GM20431 (cell line): ENCODE results near the gene TP53AIP1.

Experiments used
- in situ Hi-C: fragments of 300-500 bp; cut with MseI, MboI; formaldehyde crosslinking; loops from one replicate; pipeline ENCODE4 v1.15.0; 2020; ENCODE audit warnings: low sequenced_read_pairs; ENCODE audit not compliant: unreplicated experiment

TP53AIP1 gene

GRCh38 chr11:128946648-128947047 is 4.0 kb upstream of the TP53AIP1 start:
- in situ Hi-C loops, result no loop called here

GRCh38 chr11:128943428-128943976 is 831 bp upstream of the TP53AIP1 start:
- in situ Hi-C loops, result no loop called here

GRCh38 chr11:128942272-128942612 is 429 bp downstream of the TP53AIP1 start:
- in situ Hi-C loops, result no loop called here

- in situ Hi-C loops, result no loop called here
Measured at GRCh38 chr11:128941573-128942271, 949 bp downstream of the TP53AIP1 start.

- in situ Hi-C loops, result no loop called here
Measured at GRCh38 chr11:128941110-128941509, 1.6 kb downstream of the TP53AIP1 start.

GRCh38 chr11:128940603-128941002 is 2.1 kb downstream of the TP53AIP1 start:
- in situ Hi-C loops, result no loop called here

- in situ Hi-C loops, result no loop called here
Measured at GRCh38 chr11:128940156-128940555, 2.5 kb downstream of the TP53AIP1 start.

- in situ Hi-C loops, result no loop called here
Measured at GRCh38 chr11:128939591-128939990, 3.1 kb downstream of the TP53AIP1 start.

- in situ Hi-C loops, result no loop called here
Measured at GRCh38 chr11:128938156-128938885, 4.3 kb downstream of the TP53AIP1 start.

- in situ Hi-C loops, result no loop called here
Measured at GRCh38 chr11:128937480-128937879, 5.2 kb downstream of the TP53AIP1 start.

- in situ Hi-C loops, result no loop called here
Measured at GRCh38 chr11:128936606-128937251, 5.9 kb downstream of the TP53AIP1 start.

- in situ Hi-C loops, result no loop called here
Measured at GRCh38 chr11:128934926-128935325, 7.7 kb downstream of the TP53AIP1 start.

- in situ Hi-C loops, result no loop called here
Measured at GRCh38 chr11:128934351-128934750, 8.3 kb downstream of the TP53AIP1 start.

- in situ Hi-C loops, result no loop called here
Measured at GRCh38 chr11:128933481-128934178, 9.0 kb downstream of the TP53AIP1 start.

- in situ Hi-C loops, result no loop called here
Measured at GRCh38 chr11:128931668-128932067, 11.0 kb downstream of the TP53AIP1 start.

- in situ Hi-C loops, result no loop called here
Measured at GRCh38 chr11:128931066-128931465, 11.6 kb downstream of the TP53AIP1 start.

GRCh38 chr11:128929991-128930390 is 12.7 kb downstream of the TP53AIP1 start:
- in situ Hi-C loops, result no loop called here

GRCh38 chr11:128929468-128929867 is 13.2 kb downstream of the TP53AIP1 start:
- in situ Hi-C loops, result no loop called here

GRCh38 chr11:128928400-128928799 is 14.3 kb downstream of the TP53AIP1 start:
- in situ Hi-C loops, result no loop called here

- in situ Hi-C loops, result no loop called here
Measured at GRCh38 chr11:128927683-128928336, 14.9 kb downstream of the TP53AIP1 start.
